ENCODE results near the gene PRICKLE2. TPM values are rescaled to one million over a fixed set of nuclear protein-coding genes. Genes with fewer than 3 reads are reported as not detected.

PRICKLE2 gene
- polyA plus RNA-seq, 1 donor (not counting 4 experiments of a cell fraction or from before 2014, with no cell fraction given): 7.8 TPM

- no peak for TF ChIP-seq CTCF (optimal IDR thresholded peaks at IDR 0.05 in 1 of 3, IDR thresholded peaks at IDR 0.05 in 1 of 3, conservative IDR thresholded peaks at IDR 0.05 in 1 of 3; ENCODE audit: extremely low read depth in 1 of 3, insufficient read depth in 2 of 3, low read length in 3 of 3)
- TF ChIP-seq EZH2 (IDR thresholded peaks at IDR 0.05; ENCODE audit: low read length): no peak
- no peaks in the 10 kb centered on the region for H3K79me2 ChIP-seq (ENCODE audit: control insufficient read depth, insufficient read depth, low read length)
- no peaks in the 10 kb centered on the region for H3K9me1 ChIP-seq (ENCODE audit: control insufficient read depth, extremely low read depth, insufficient read depth, low read length)
- H3K27me3 ChIP-seq (ENCODE audit: control insufficient read depth, extremely low read depth, insufficient read depth, low read length): no peaks in the 10 kb centered on the region
- peaks cover 15% of the 10 kb centered on the region for H3K4me1 ChIP-seq (ENCODE audit: control insufficient read depth, extremely low read depth, insufficient read depth, low read length)
- no peak overlapping the region for H3K4me3 ChIP-seq (ENCODE audit: control insufficient read depth in 2 of 3, extremely low read depth in 1 of 3, insufficient read depth in 2 of 3, low read depth in 1 of 3, low read length in 3 of 3)
- no peak overlapping the region for H2AFZ ChIP-seq (ENCODE audit: control insufficient read depth, low read length)
- dilution Hi-C loops (cut with MboI; ENCODE audit: extremely low pct_ligation_motif_present, low sequenced_read_pairs): no loop called here
- no peak for FAIRE-seq
- H3K9ac ChIP-seq (ENCODE audit: control insufficient read depth, extremely low read depth, insufficient read depth, low read length): no peak overlapping the region
- peaks cover 0 to 1% of the 10 kb centered on the region in 2 experiments for H3K36me3 ChIP-seq (ENCODE audit: control insufficient read depth in 2 of 2, extremely low read depth in 1 of 2, insufficient read depth in 2 of 2, low read length in 2 of 2)
- no peak overlapping the region for H3K27ac ChIP-seq (ENCODE audit: control insufficient read depth, insufficient read depth, low read length)
- H3K4me2 ChIP-seq (ENCODE audit: control insufficient read depth, extremely low read depth, insufficient read depth, low read depth, low read length): no peak overlapping the region
- H3K9me3 ChIP-seq (ENCODE audit: control insufficient read depth, low read depth, low read length): no peaks in the 10 kb centered on the region
- DNase-seq (ENCODE audit: low read depth, low spot score): no peak
- no peaks in the 10 kb centered on the region for H4K20me1 ChIP-seq (ENCODE audit: control insufficient read depth, extremely low read depth, insufficient read depth, low read length)
Measured at GRCh38 chr3:64140651-64141050, 84.6 kb downstream of the PRICKLE2 start.

GRCh38 chr3:64138656-64139375, 86.5 kb downstream of the PRICKLE2 start:
- H3K36me3 ChIP-seq (ENCODE audit: control insufficient read depth in 2 of 2, extremely low read depth in 1 of 2, insufficient read depth in 2 of 2, low read length in 2 of 2): peaks cover 0 to 5% of the 10 kb centered on the region in 2 experiments
- H3K9ac ChIP-seq (ENCODE audit: control insufficient read depth, extremely low read depth, insufficient read depth, low read length): no peak overlapping the region
- H3K4me1 ChIP-seq (ENCODE audit: control insufficient read depth, extremely low read depth, insufficient read depth, low read length): peaks cover 9% of the 10 kb centered on the region
- dilution Hi-C loops (cut with MboI; ENCODE audit: extremely low pct_ligation_motif_present, low sequenced_read_pairs): no loop called here
- H3K9me3 ChIP-seq (ENCODE audit: control insufficient read depth, low read depth, low read length): no peaks in the 10 kb centered on the region
- H3K4me2 ChIP-seq (ENCODE audit: control insufficient read depth, extremely low read depth, insufficient read depth, low read depth, low read length): no peak overlapping the region
- H3K4me3 ChIP-seq (ENCODE audit: control insufficient read depth in 2 of 3, extremely low read depth in 1 of 3, insufficient read depth in 2 of 3, low read depth in 1 of 3, low read length in 3 of 3): no peak overlapping the region
- no peaks in the 10 kb centered on the region for H3K79me2 ChIP-seq (ENCODE audit: control insufficient read depth, insufficient read depth, low read length)
- FAIRE-seq (no peak), DNase-seq (ENCODE audit: low read depth, low spot score) (no peak)
- no peak overlapping the region for H3K27ac ChIP-seq (ENCODE audit: control insufficient read depth, insufficient read depth, low read length)
- no peak for TF ChIP-seq CTCF (optimal IDR thresholded peaks at IDR 0.05 in 1 of 3, IDR thresholded peaks at IDR 0.05 in 1 of 3, conservative IDR thresholded peaks at IDR 0.05 in 1 of 3; ENCODE audit: extremely low read depth in 1 of 3, insufficient read depth in 2 of 3, low read length in 3 of 3)
- no peak for TF ChIP-seq EZH2 (IDR thresholded peaks at IDR 0.05; ENCODE audit: low read length)
- no peaks in the 10 kb centered on the region for H3K27me3 ChIP-seq (ENCODE audit: control insufficient read depth, extremely low read depth, insufficient read depth, low read length)
- no peak overlapping the region for H2AFZ ChIP-seq (ENCODE audit: control insufficient read depth, low read length)
- H3K9me1 ChIP-seq (ENCODE audit: control insufficient read depth, extremely low read depth, insufficient read depth, low read length): no peaks in the 10 kb centered on the region
- no peaks in the 10 kb centered on the region for H4K20me1 ChIP-seq (ENCODE audit: control insufficient read depth, extremely low read depth, insufficient read depth, low read length)
